ENCODE data around the gene FAM20A.

Gene FAM20A

GRCh38 chr17:68534695-68535088 lies 66.5 kb downstream of the FAM20A start:
- H4K20me1 ChIP-seq (ENCODE audit: insufficient read depth), result no peaks in the 10 kb centered on the region
- no peak for TF ChIP-seq CTCF (conservative IDR thresholded peaks at IDR 0.05; ENCODE audit: low read depth, low read length)

GRCh38 chr17:68533887-68534694 lies 67.1 kb downstream of the FAM20A start:
- H3K4me1 ChIP-seq (ENCODE audit: low read depth, poor library complexity, severe bottlenecking), result peaks cover 24% of the 10 kb centered on the region
- H2AFZ ChIP-seq (ENCODE audit: low read depth), result no peak overlapping the region
- TF ChIP-seq CTCF (conservative IDR thresholded peaks at IDR 0.05; ENCODE audit: low read depth, low read length), result peak; percentile 76
- H3K4me3 ChIP-seq (IDR thresholded peaks at IDR 0.05; ENCODE audit: insufficient read depth, low read depth, low read length), result no peak overlapping the region
- no peaks in the 10 kb centered on the region for H3K79me2 ChIP-seq (ENCODE audit: insufficient read depth, low read depth)
- H3K27ac ChIP-seq, result no peak overlapping the region
- peak overlapping the region; percentile 10; the same call in 1 of the 2 replicates for H3K4me2 ChIP-seq
- no peak overlapping the region for H3K9ac ChIP-seq
- no peaks in the 10 kb centered on the region for H4K20me1 ChIP-seq (ENCODE audit: insufficient read depth)
- no peaks in the 10 kb centered on the region for H3K36me3 ChIP-seq (ENCODE audit: insufficient read depth)
- no peaks in the 10 kb centered on the region for H3K27me3 ChIP-seq (ENCODE audit: insufficient read depth, low read depth)

More at GRCh38 chr17:68534695-68535088, 66.5 kb downstream of the FAM20A start:
- no peaks in the 10 kb centered on the region for H3K79me2 ChIP-seq (ENCODE audit: insufficient read depth, low read depth)
- no peak overlapping the region for H3K4me2 ChIP-seq
- no peaks in the 10 kb centered on the region for H3K36me3 ChIP-seq (ENCODE audit: insufficient read depth)
- H3K27ac ChIP-seq, result no peak overlapping the region
- H3K27me3 ChIP-seq (ENCODE audit: insufficient read depth, low read depth), result no peaks in the 10 kb centered on the region
- H2AFZ ChIP-seq (ENCODE audit: low read depth), result no peak overlapping the region
- no peak overlapping the region for H3K4me3 ChIP-seq (IDR thresholded peaks at IDR 0.05; ENCODE audit: insufficient read depth, low read depth, low read length)
- peaks cover 24% of the 10 kb centered on the region for H3K4me1 ChIP-seq (ENCODE audit: low read depth, poor library complexity, severe bottlenecking)
- no peak overlapping the region for H3K9ac ChIP-seq

GRCh38 chr17:68532826-68533225 lies 68.3 kb downstream of the FAM20A start:
- Histone ChIP-seq H3K4me2 (no peak overlapping the region), H3K27me3 (ENCODE audit: insufficient read depth, low read depth) (no peaks in the 10 kb centered on the region), H4K20me1 (ENCODE audit: insufficient read depth) (no peaks in the 10 kb centered on the region), H2AFZ (ENCODE audit: low read depth) (no peak overlapping the region), H3K36me3 (ENCODE audit: insufficient read depth) (no peaks in the 10 kb centered on the region; the same call in 1 of the 2 replicates), H3K4me3 (IDR thresholded peaks at IDR 0.05; ENCODE audit: insufficient read depth, low read depth, low read length) (no peak overlapping the region), H3K4me1 (ENCODE audit: low read depth, poor library complexity, severe bottlenecking) (peaks cover 24% of the 10 kb centered on the region), H3K9ac (no peak overlapping the region), H3K27ac (no peak overlapping the region), H3K79me2 (ENCODE audit: insufficient read depth, low read depth) (no peaks in the 10 kb centered on the region)
- no peak for TF ChIP-seq CTCF (conservative IDR thresholded peaks at IDR 0.05; ENCODE audit: low read depth, low read length)

- no peak overlapping the region for H3K9ac ChIP-seq
- no peak overlapping the region for H3K27ac ChIP-seq
- H3K27me3 ChIP-seq (ENCODE audit: insufficient read depth, low read depth), result no peaks in the 10 kb centered on the region
- TF ChIP-seq CTCF (conservative IDR thresholded peaks at IDR 0.05; ENCODE audit: low read depth, low read length), result no peak
- no peaks in the 10 kb centered on the region; the same call in 1 of the 2 replicates for H3K36me3 ChIP-seq (ENCODE audit: insufficient read depth)
- H3K4me3 ChIP-seq (IDR thresholded peaks at IDR 0.05; ENCODE audit: insufficient read depth, low read depth, low read length), result no peak overlapping the region
- no peak overlapping the region for H3K4me2 ChIP-seq
- H4K20me1 ChIP-seq (ENCODE audit: insufficient read depth), result no peaks in the 10 kb centered on the region
- no peaks in the 10 kb centered on the region for H3K79me2 ChIP-seq (ENCODE audit: insufficient read depth, low read depth)
- peaks cover 24% of the 10 kb centered on the region for H3K4me1 ChIP-seq (ENCODE audit: low read depth, poor library complexity, severe bottlenecking)
- no peak overlapping the region for H2AFZ ChIP-seq (ENCODE audit: low read depth)
These were observed 69.9 kb downstream of the FAM20A start for GRCh38 chr17:68531252-68531651.
